HG02981 (cell line): ENCODE measurements around the gene PPP1R1B.

ENCODE experiments used
- ATAC-seq: cut with Tn5 transposase; IDR thresholded peaks from one replicate; pipeline ENCODE4 v1.9.1; 2021; ENCODE audit warnings: mild to moderate bottlenecking, moderate library complexity; ENCODE audit not compliant: unreplicated experiment

PPP1R1B gene

GRCh38 chr17:39666231-39666600 is 39.5 kb downstream of the PPP1R1B start:
- no peak for ATAC-seq

- ATAC-seq = no peak
Observed at GRCh38 chr17:39666601-39667261, 40.0 kb downstream of the PPP1R1B start.

GRCh38 chr17:39667262-39667944 is 40.7 kb downstream of the PPP1R1B start:
- no peak for ATAC-seq

GRCh38 chr17:39667945-39668924 is 41.5 kb downstream of the PPP1R1B start, which contains the start of gene PNMT:
PNMT (plus strand) TSS chr17:39668453; CDS start chr17:39668476, 23 bp downstream.
- no peak for ATAC-seq

GRCh38 chr17:39669897-39670735 is 43.4 kb downstream of the PPP1R1B start:
- ATAC-seq = no peak

GRCh38 chr17:39670746-39671145 is 44.0 kb downstream of the PPP1R1B start:
- ATAC-seq = no peak

- no peak for ATAC-seq
Observed at GRCh38 chr17:39671651-39672521, 45.1 kb downstream of the PPP1R1B start.

GRCh38 chr17:39672522-39673334 is 46.0 kb downstream of the PPP1R1B start:
- no peak for ATAC-seq

- no peak for ATAC-seq
Observed at GRCh38 chr17:39673335-39674081, 46.8 kb downstream of the PPP1R1B start.

GRCh38 chr17:39674179-39674578 is 47.4 kb downstream of the PPP1R1B start:
- no peak for ATAC-seq

- ATAC-seq = no peak
Observed at GRCh38 chr17:39674702-39675389, 48.1 kb downstream of the PPP1R1B start.

GRCh38 chr17:39675390-39676082 is 48.8 kb downstream of the PPP1R1B start:
- ATAC-seq = no peak

- ATAC-seq = no peak
Observed at GRCh38 chr17:39676198-39676819, 49.6 kb downstream of the PPP1R1B start.

- ATAC-seq = no peak
Observed at GRCh38 chr17:39677072-39677471, 50.3 kb downstream of the PPP1R1B start.

GRCh38 chr17:39677542-39678339 is 51.0 kb downstream of the PPP1R1B start:
- ATAC-seq = no peak
